ENCODE results near the gene ARMC6. TPM values are rescaled to one million over a fixed set of nuclear protein-coding genes. Genes with fewer than 3 reads are reported as not detected.

The ARMC6 gene
- total RNA-seq, 3 donors from 2014 or later (not counting 1 experiment from before 2014, with no cell fraction given): 19.3 to 21.2 (median 21.0) TPM

- Mint-ChIP-seq H3K4me1 (no peaks in the 10 kb centered on the region), H3K27me3 (ENCODE audit: low read depth in 2 of 2) (peaks cover 11 to 14% of the 10 kb centered on the region in 2 donors), H3K27ac (no peak overlapping the region), H3K9me3 (no peaks in the 10 kb centered on the region), H3K4me3 (no peak overlapping the region), H3K36me3 (no peaks in the 10 kb centered on the region)
- DNase-seq: no peak
- no peak for TF ChIP-seq CTCF (IDR thresholded peaks at IDR 0.05)
- 56% methylated on average over 2 of the region's 4 CpGs for WGBS (ENCODE audit: insufficient coverage)
- H3K27me3 ChIP-seq (ENCODE audit: control insufficient read depth, insufficient read depth, low read length): peaks cover 5% of the 10 kb centered on the region
- no peak for ATAC-seq
- H3K4me1 ChIP-seq (ENCODE audit: control insufficient read depth, insufficient read depth, low read length): peaks cover 14% of the 10 kb centered on the region
- peaks cover 7% of the 10 kb centered on the region for H3K36me3 ChIP-seq (ENCODE audit: control insufficient read depth, insufficient read depth, low read length)
- intact Hi-C loops (cut with micrococcal nuclease): no loop called here
- no peak overlapping the region for H3K27ac ChIP-seq (ENCODE audit: low read length)
- no peaks in the 10 kb centered on the region for H3K9me3 ChIP-seq (ENCODE audit: control insufficient read depth, insufficient read depth, low read length)
- no peak overlapping the region for H3K4me3 ChIP-seq (ENCODE audit: low read length)
These were observed 45.9 kb upstream of the ARMC6 start for GRCh38 chr19:18987456-18987855.

GRCh38 chr19:18989316-18989715 is 44.1 kb upstream of the ARMC6 start:
- Histone ChIP-seq H3K27me3 (ENCODE audit: control insufficient read depth, insufficient read depth, low read length) (peaks cover 5% of the 10 kb centered on the region), H3K27ac (ENCODE audit: low read length) (no peak overlapping the region), H3K4me3 (ENCODE audit: low read length) (no peak overlapping the region), H3K36me3 (ENCODE audit: control insufficient read depth, insufficient read depth, low read length) (peaks cover 25% of the 10 kb centered on the region), H3K9me3 (ENCODE audit: control insufficient read depth, insufficient read depth, low read length) (no peaks in the 10 kb centered on the region), H3K4me1 (ENCODE audit: control insufficient read depth, insufficient read depth, low read length) (peaks cover 14% of the 10 kb centered on the region)
- H3K4me1 Mint-ChIP-seq: no peaks in the 10 kb centered on the region
- no peak for TF ChIP-seq CTCF (IDR thresholded peaks at IDR 0.05)
- ATAC-seq: no peak
- WGBS (ENCODE audit: insufficient coverage): 95% methylated on average over 10 of the region's 10 CpGs
- peaks cover 9% of the 10 kb centered on the region for H3K36me3 Mint-ChIP-seq
- H3K27ac Mint-ChIP-seq: no peak overlapping the region
- H3K27me3 Mint-ChIP-seq (ENCODE audit: low read depth in 2 of 2): peaks cover 5 to 11% of the 10 kb centered on the region in 2 donors
- intact Hi-C loops (cut with micrococcal nuclease): no loop called here
- H3K4me3 Mint-ChIP-seq: no peak overlapping the region
- no peak for DNase-seq
- no peaks in the 10 kb centered on the region for H3K9me3 Mint-ChIP-seq

GRCh38 chr19:18990128-18990708 is 43.2 kb upstream of the ARMC6 start:
- peaks cover 5% of the 10 kb centered on the region for H3K27me3 ChIP-seq (ENCODE audit: control insufficient read depth, insufficient read depth, low read length)
- 96% methylated on average over 5 of the region's 5 CpGs for WGBS (ENCODE audit: insufficient coverage)
- DNase-seq: no peak
- TF ChIP-seq CTCF (IDR thresholded peaks at IDR 0.05): no peak
- H3K9me3 ChIP-seq (ENCODE audit: control insufficient read depth, insufficient read depth, low read length): no peaks in the 10 kb centered on the region
- intact Hi-C loops (cut with micrococcal nuclease): no loop called here
- no peaks in the 10 kb centered on the region for H3K4me1 Mint-ChIP-seq
- H3K4me3 ChIP-seq (ENCODE audit: low read length): no peak overlapping the region
- H3K36me3 Mint-ChIP-seq: peaks cover 9% of the 10 kb centered on the region
- no peak overlapping the region for H3K27ac Mint-ChIP-seq
- H3K9me3 Mint-ChIP-seq: no peaks in the 10 kb centered on the region
- H3K27ac ChIP-seq (ENCODE audit: low read length): no peak overlapping the region
- peaks cover 2 to 8% of the 10 kb centered on the region in 2 donors for H3K27me3 Mint-ChIP-seq (ENCODE audit: low read depth in 2 of 2)
- H3K4me1 ChIP-seq (ENCODE audit: control insufficient read depth, insufficient read depth, low read length): peaks cover 11% of the 10 kb centered on the region
- H3K36me3 ChIP-seq (ENCODE audit: control insufficient read depth, insufficient read depth, low read length): peaks cover 34% of the 10 kb centered on the region
- no peak overlapping the region for H3K4me3 Mint-ChIP-seq
- no peak for ATAC-seq

GRCh38 chr19:18991006-18991405 is 42.4 kb upstream of the ARMC6 start:
- TF ChIP-seq CTCF (IDR thresholded peaks at IDR 0.05): no peak
- intact Hi-C loops (cut with micrococcal nuclease): no loop called here
- no peaks in the 10 kb centered on the region for H3K9me3 ChIP-seq (ENCODE audit: control insufficient read depth, insufficient read depth, low read length)
- 94% methylated on average over 16 of the region's 16 CpGs for WGBS (ENCODE audit: insufficient coverage)
- H3K27me3 ChIP-seq (ENCODE audit: control insufficient read depth, insufficient read depth, low read length): peaks cover 5% of the 10 kb centered on the region
- H3K27ac ChIP-seq (ENCODE audit: low read length): no peak overlapping the region
- no peak for ATAC-seq
- Mint-ChIP-seq H3K4me1 (no peaks in the 10 kb centered on the region), H3K36me3 (peaks cover 9% of the 10 kb centered on the region), H3K27ac (no peak overlapping the region), H3K27me3 (ENCODE audit: low read depth in 2 of 2) (no peaks in the 10 kb centered on the region), H3K9me3 (no peaks in the 10 kb centered on the region), H3K4me3 (no peak overlapping the region)
- H3K4me1 ChIP-seq (ENCODE audit: control insufficient read depth, insufficient read depth, low read length): peaks cover 3% of the 10 kb centered on the region
- H3K4me3 ChIP-seq (ENCODE audit: low read length): no peak overlapping the region
- DNase-seq: no peak
- peaks cover 39% of the 10 kb centered on the region for H3K36me3 ChIP-seq (ENCODE audit: control insufficient read depth, insufficient read depth, low read length)
